ENCODE measurements around the gene PPP1R3E.

- TF ChIP-seq CTCF (IDR thresholded peaks at IDR 0.05) (no peak), POLR2A (IDR thresholded peaks at IDR 0.05) (no peak)
Observed at GRCh38 chr14:23316300-23316699, 13.6 kb upstream of the PPP1R3E start.

Data from body of pancreas (tissue), 4 donors.